ENCODE measurements around the gene PKIG.
"Not testable (repeated sequence)": the region's sequence is repeated elsewhere in the genome, so short reads cannot be mapped to it uniquely, and the experiment has no call there.

The PKIG gene

DNA sequence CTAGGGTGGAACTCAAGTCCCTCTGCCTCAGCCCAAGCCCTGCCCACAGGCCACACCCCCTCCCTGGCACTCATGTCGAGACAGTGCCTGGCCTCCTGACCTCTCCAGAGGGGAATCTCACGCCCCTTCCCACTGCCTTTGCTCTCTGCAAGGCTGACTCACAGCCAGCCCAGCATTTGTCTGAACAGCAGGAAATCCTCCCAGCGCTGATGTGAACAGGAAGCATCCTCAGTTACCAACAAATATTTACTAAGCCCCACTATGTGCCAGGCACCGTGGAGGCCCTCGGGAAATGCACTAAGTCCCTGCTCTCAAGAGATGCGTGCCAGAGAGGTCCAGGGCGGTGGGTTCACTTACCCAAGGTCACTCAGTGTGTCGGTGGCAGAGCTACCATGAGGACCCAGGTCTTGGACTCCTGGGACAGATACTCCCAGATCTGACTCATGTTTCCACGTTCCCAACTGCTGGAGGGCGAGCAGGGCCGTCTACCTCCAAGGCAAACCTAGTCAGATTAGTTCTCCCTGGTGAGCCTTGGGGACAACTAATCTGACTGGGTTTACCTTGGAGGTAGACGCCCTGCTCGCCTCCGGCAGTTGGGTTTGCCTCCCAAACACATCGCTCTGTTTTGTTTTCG, 61.3 kb downstream of the PKIG start:
- peak; percentile 59 for DNase-seq

DNA sequence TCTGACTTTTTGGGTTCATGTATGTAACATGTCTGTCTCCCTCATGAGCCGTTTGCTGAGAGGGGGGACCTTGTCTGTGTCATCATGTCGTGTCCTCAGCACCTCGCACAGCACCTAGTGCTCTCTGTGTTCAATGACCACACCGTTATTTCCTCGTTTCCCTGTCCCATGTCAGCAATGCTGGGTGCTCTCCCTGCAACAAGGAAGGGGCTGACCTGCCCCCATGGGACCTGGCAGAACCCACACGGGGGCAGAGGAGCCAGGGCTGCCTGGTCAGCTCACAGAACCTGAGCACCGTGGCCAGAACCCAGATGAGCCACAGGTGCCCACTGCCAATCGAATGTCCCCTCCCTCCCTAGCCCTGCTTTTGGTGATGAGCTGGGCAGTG, 61.8 kb downstream of the PKIG start:
- no peak for DNase-seq

DNA sequence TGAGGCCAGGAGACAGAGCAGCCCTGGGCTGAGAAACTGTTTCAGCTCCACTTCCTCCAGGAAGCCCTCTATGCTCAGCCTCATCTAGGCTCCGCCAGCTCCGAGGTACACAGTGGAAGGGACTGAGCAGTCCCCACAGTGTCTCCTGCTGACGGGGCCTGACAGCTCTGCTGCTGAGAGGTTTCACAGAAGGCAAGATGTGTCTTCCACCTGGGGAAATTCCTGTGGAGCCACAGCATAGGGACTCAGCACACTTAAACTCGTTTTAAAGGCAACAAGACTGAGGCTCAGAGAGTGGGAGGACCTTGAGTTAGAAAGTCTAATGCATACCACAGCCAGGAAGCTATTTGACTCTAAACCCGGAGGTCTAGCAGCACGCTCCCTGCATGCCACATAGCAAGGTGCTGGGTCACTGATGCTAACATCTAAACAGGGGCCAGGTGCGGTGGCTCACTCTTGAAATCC, 62.3 kb downstream of the PKIG start:
- peak; percentile 57 for DNase-seq

DNA sequence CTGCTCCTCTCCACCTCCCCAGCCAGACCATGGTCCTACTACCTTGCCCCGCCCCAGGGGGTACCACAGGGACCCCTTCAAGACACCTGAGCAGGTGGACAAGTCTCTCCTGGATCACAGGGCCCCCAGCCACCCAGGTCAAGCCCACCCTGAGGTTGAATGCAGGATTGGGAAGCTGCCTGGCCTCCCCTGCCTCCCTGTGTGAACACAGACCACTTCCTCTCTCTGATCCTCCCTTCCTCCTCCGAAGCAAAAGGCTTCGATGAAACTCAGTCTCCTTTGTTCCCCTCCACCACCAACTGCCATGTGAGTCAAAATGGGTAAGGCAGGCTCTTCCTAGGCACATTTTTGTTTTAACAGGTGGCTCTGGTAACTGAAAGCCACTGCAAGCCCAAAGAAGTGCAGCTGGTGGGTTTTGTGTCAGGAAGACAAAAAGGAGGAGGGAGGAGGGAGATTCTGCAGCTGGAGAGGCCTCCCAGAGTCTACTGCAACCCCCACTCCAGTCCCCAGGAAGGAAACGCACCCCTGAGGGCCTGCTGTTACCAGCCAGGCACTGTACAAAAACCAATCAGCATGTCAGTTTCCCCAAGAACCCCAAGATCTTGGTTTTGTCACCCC, 63.8 kb downstream of the PKIG start:
- DNase-seq, result peak; percentile 81

DNA sequence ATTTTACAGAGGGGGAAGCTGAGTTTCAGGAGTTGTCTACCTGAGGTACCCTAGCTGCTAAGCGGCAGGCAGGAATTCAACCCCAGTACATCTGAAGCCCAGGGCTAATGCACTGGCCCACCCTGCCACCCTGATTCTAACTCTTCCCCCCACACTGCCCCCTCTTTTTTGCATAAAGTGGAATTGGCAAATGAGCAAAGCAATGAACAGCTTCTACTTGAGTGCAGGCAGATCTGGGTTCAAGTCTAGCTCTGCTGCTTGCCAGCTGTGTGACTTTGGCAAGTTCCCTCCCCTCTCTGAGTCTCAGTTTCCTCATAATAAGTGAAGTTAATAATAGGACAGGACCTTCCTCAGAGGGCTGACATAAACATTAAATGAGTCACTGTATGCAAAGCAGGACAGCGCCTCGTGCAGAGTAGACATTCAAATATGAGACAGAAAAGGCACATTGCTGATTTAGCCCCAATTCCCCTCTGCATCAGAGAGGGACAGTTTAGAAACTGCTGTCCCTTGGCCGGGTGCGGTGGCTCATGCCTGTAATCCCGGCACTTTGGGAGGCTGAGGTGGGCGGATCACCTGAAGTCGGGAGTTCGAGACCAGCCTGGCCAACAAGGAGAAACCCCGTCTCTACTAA, 64.4 kb downstream of the PKIG start:
- DNase-seq, result peak; percentile 59

DNA sequence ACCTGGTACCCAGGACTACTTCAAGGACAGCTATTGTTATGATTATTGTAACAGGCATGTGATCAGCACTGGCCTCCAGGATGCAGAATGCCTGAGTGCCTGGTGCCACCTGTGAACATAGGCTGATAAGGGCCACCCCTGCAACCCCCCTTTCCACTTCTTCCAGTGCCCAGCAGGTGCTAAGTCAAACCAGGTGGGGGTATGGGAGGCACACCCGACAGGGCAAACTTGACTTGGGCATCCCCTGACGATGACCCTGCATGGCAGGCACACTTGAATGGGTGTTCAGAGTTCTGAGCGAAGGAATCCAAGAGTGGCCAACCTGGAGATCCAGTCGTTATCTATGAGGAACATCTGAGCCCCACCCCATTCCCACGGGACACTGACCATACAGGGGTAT, 65.7 kb downstream of the PKIG start:
- DNase-seq, result no peak

DNA sequence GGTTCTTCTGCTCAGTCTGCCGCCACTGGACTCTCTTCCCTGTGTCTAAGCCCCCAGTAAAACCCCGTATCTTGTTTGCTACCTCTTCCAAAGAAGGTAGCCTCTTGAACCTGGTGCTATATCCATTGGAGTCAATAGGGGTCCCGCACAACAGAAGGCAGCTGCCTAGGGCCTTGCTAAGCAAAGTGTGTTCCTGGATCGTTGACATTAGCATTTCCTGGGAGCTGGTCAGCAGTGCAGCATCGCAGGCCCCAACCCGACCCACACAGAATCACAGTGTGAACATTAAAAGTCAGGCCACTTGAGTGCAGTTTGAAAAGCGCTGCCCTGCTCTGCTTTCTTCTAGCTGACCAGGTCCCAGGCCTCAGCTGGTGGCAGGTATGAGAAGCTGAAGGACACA, 66.2 kb downstream of the PKIG start:
- DNase-seq, result no peak

DNA sequence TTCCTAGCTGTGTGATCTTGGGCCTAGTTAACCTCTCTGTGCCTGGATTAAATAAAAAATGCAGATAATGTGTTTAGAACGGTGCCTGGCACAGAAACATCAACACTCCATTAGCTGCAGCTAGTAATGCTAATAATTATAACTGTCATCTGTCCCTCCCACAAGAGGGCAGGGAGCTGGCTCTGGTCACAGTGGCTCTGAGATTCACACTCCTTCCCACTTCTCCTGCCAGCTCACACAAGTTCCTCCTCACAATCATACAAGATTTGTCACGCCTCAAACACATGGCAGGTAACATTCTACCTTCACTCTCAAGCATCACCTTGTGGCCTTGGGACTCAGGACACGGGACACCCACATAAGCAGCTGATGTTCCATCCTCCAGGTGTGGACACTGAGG, 66.7 kb downstream of the PKIG start:
- no peak for DNase-seq

DNA sequence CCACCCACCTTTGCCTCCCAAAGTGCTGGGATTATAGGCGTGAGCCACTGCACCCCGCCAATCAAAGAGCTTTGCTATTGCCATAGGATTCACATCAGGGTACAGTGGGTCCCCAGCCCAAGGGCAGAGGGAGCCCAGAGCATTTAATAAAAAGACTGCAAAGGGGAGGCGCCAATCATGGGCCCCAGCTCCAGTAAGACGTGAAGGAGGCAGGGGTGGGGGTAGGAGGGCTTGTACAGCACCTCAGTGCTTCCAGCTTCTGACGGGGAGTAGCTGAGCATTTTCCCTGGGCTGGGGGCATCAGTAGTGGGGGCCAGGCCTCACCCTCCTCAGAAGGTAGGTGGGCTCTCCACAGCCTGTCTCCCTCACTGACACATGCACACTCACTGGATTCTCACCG, 67.6 kb downstream of the PKIG start:
- DNase-seq, result no peak

DNA sequence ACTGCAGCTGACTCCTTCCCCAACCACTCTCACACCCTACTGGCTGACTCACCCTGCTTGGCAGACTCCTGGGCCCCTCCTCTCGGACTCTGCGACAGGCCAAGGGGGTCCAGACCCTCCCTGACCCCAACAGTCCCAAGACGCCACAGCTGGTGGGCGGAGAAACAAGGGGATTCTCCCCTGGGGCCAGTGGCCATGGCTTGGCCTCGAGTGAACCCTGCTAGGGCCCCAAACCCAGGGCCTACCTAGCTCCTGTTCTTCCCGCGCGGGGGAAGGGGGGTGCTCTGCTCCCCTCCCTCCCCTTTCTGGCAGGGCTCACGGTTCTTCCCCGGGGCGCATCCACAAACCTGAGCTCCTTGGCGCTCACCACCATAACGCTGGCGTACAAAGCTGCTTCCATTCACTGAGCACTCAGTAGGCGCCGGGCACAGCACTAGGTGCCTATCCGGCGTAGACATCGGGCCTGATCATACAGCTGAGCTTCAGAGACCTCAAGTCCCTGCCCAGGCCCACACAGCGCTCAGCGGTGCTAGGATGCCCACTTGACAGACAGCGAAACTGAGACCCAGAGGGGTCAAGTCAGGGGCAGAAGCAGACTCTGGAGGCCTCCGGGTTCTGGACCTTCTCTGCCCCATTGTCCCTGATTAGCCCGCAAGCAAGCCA, 68.5 kb downstream of the PKIG start:
- peak; percentile 54 for DNase-seq

DNA sequence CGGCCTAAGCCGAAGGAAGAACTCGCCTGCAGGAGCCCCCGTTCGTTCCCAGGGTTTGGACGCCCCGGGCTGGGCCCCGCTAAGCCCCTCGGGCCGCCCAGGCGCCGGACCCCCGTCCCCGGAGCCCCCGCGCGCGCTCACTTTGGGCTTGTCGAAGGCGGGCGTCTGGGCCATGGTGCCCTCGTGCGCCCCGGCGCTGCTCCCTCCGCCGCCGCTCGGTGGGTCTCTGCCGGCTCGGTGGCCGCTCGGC, 69.0 kb downstream of the PKIG start:
- DNase-seq, result no peak

DNA sequence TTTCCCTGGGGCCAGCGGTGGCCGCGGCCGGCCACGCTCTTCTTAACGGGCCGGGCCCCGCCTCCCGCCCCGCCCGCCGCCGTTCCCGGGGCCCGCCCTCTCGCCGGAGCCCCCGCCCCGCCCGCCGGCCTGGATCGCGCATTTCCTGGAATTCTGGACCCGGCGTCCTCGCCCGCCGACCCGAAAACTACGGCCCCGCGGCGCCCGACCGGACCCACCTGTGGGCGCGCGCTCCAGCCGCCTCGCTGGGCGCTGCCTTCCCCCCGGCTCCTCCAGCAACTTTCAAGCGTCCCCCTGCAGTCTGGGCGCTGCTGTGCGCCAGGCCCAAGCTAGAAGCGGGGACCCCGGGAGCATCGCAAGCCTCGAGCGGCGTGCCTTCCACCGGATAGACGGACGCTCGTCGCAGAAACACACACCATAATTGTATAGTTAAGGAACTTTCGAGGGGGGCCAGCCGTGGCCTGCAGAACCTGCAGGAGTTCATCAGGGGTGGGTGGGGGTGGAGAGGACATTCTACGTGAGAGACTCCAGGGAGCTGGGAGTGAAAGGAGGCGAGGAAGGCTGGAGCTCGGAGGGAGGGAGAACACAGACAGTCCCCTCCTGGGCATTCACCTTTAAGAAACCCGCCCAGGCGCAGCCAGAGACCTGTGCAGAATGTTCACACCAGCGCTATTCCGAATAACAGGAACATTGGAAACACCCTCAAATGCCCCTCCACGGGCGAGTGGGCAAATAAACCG, 69.5 kb downstream of the PKIG start, which contains the start of gene ADA:
Gene ADA (minus strand): TSS at position 16 of the 740 bp plus-strand sequence. CDS start 92 bp downstream, outside the sequence.
- DNase-seq, result peak; percentile 49

DNA sequence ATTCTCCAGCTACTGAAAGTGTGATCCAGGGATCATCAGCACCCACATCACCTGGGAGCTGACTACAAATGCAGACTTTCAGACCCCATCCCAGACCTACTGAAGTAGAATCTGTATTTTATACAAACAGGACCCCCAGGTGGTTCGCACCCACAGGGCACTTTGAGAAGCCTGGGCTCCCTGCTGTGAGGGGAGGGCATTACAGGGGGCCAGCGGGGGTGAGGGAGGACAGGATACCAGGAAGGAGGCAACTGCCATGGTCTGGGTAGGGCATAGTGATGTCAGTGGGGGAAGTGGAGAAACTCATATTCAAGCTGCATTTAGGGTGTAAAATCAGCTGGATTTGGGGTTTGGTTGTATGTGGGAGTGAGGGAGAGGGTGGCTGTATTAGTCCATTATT, 71.2 kb downstream of the PKIG start:
- DNase-seq, result no peak

DNA sequence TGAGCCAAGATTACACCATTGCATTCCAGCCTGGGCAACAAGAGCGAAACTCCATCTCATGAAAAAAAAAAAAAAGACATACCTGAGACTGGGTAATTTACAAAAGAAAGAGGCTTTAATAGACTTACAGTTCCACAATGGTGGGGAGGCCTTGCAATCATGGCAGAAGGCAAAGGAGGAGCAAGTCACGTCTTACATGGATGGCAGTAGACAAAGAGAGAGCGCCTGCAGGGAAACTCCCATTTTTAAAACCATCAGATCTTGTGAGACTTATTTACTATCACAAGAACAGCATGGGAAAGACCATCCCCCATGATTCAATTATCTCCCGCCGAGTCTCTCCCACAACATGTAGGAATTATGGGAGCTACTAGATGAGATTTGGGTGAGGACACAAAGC, 71.8 kb downstream of the PKIG start:
- DNase-seq, result not testable (repeated sequence)

DNA sequence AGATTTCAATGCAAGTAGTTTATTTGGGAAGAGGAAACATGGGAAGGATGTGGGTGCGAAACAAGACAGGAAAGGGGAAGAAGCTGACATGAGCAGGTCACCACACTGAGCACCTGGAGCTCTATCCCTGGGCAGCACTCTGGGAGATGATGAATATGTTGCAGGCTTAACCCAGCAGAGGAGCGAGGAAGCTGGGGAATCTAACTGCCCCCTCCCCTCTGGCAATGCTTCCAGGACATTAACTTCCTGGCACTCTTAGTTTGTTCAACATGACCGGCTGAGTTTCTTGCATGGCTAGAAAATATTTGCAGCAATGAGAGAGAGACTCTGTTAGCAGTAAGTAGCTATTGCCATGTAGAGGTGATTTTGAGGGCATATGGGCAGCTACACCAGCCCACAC, 74.1 kb downstream of the PKIG start:
- DNase-seq, result no peak

DNA sequence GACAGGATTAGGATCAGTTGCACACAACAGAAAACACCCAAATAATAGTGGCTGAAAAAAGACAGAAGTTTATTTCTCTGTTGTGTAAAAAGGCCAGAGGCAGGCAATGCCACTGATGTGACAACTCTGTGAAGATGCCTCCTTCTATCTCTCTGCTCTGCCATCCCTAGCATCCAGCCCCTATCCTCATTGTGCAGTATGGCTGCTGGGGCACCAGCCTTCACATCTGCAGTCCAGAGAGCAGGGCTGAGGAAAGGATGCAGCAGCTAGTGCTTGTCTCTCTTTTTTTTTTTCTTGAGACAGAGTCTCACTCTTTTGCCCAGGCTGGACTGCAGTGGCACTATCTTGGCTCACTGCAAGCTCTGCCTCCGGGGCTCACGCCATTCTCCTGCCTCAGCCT, 75.5 kb downstream of the PKIG start:
- DNase-seq, result no peak

DNA sequence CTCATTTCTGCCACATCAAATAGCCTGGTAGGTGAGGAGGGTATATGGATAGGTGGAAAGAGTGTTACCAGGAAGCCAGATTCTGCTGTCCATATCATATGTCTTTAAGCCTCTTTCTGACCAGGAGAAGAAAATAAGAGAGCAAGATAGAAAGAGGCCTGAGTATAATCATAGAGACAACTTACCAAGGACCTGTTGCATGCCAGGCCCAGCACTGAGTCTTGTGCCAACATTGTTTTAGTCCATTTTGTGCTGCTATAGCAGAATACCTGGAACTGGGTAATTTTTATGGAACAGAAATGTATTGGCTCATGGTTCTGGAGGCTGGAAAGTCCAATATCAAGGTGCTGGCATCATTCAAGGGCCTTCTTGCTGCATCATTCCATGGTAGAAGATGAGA, 76.4 kb downstream of the PKIG start:
- no peak for DNase-seq

DNA sequence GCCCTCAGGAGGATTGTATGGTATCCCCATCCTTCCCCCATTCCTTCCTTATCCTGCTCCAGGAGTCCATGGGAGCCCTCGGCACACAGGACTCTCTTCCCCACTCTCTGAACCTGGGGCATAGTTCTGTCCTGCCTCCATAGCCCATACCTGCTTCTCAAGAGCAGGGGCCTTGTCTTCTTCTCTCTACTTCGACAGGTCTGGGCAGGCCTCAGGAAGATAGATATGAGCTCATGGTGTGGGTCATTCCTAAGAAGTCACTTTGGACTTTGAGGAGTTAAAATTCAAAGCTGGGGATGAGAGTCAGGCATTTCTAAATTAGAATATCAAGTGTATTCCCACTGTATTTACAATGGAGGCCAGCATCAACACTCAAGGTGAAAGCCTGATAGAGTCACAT, 77.6 kb downstream of the PKIG start:
- no peak for DNase-seq

DNA sequence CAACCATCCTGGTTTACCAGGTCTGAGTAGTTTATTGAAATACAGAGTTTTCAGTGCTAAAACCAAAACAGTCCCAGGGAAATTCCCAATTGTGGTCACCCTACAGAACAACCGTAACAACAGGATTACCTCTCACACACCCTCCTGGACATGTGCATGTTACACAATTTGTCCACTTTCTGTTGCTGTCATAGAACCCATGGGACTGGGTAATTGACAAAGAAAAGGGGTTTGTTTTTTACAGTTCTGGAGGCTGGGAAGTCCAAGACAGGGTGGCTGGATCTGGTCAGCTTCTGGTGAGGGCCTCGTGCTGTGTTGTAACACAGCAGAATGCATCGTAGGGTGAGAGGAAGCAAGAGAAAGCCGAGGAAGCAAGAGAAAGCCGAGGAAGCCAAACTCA, 78.2 kb downstream of the PKIG start:
- DNase-seq, result no peak

DNA sequence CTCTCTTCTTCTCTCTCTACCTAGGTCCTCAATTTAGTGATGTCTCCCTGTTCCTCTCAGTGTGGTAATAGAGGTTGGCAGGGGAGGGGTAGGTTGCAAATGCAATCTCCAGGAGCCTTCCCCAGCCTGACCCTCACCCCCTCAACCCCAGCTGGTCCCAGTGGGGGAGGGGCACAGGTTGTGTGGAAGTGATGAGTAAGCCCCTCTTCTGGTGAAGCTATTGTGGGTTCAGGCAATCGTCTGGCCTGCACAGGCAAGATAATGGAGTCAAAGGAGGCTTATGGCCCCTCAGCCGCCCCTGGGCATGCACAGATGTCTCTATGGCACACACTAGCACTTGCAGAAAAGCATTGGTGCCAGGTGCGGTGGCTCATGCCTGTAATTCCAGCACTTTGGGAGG, 79.9 kb downstream of the PKIG start:
- no peak for DNase-seq

DNA sequence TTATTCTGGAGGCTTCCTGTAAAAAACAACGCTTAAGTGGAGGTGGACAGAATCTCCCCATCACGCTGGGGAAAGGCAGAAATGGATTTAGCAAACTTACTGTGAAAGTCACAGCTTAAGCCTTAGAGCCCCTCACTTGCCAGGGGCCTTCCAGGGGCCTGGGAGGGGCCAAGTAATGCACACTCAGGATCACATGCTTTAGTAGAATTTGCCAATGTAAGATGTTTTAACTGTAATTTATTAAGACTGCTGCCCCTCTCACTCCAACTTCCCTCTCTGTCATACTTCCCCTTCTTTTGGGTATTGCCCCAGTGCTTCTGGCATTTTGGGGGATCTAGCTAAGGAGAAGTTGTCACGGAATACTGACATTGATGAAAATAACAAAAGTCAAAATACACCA, 81.8 kb downstream of the PKIG start:
- no peak for DNase-seq

DNA sequence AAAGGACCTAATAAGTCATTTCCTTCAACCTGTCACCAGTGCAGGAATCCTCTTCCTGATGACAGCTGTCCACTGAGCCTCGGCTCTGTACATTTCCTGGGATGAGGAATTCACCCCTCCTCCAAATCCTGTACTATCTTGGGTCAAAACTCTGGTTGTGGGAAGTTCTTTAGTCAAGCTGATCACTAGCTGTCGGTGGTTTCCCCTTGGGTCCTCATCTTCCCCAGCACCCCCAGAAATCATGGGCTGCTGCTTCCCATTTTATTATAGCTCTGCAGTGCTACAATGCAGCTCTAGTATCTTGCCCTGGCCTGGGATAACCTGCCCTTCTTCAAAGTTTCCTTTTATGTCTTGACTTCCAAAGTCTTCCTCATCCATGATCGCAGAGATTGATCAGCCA, 83.7 kb downstream of the PKIG start:
- DNase-seq, result no peak

All from activated CD4-positive, alpha-beta T cell treated with anti-CD3 and anti-CD28 coated beads, Interleukin-2, Interleukin-6, amounts not matched to agents 100 ng/mL and 50 ng/mL, durations not matched to agents 16 hours and 8 hours (primary cell).